Left ventricle myocardium superior (tissue), 1 donor: ENCODE measurements around the gene SPR. TPM values are rescaled to one million over a fixed set of nuclear protein-coding genes. Genes with fewer than 3 reads are reported as not detected.

ENCODE experiments used
- ATAC-seq: fragments of 200-7000 bp; cut with Tn5 transposase; one replicate; pipeline ENCODE4 v1.9.1; 2020; ENCODE audit warnings: mild to moderate bottlenecking, moderate library complexity
- DNase-seq: peaks from one replicate; pipeline ENCODE4 v3.0.0-alpha.2; 2020
- intact Hi-C: fragments of 100-400 bp; cut with micrococcal nuclease; formaldehyde crosslinking; loops from one replicate; pipeline ENCODE4 v1.11.0; 2022
- total RNA-seq: library from RNA; stranded (reverse); fragmentation: NEBNext Ultra II Directional; extraction: Animal tissue kit (Norgen Biotek cat#: 25700); gene quantifications from one replicate; pipeline ENCODE4 v1.2.1, GENCODE V29; 2021
- donor health status: DM: no; HTN: yes; CAD: no; lungs with severe emphysema.

The SPR gene
- total RNA-seq, 1 donor from 2014 or later, result 55.8 TPM

DNA sequence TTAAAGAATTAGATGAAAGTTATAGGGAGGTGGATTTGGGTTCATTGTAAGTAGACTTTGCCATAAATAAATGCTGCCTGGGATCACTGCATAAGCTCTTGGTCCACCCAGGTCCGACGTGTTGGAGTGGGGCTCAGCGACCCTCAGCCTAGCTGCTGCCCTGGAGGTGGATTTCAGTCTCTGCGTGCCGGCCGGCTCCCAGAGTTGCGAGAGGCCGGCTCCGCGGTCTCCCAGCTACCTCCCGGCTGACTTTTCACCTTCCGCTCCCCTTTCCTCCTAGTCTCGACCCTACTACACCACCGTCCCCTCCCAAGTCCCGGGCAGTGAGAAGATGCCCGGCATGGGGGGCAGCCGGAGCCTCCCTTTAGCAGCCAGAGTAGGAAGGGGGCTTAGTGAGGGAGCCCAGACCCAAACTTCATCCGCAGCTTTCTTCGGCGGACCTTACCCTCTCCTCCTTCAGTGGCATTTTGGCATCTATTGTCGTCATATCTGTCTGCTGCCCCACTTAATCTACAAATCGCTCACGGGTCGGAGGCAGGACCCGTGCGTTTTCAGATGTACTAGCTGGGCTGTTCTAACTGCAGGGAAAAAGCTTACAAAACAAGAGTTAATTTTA lies 38.2 kb downstream of the SPR start:
- intact Hi-C loops, result no loop called here
- ATAC-seq (no peak), DNase-seq (no peak)

GRCh38 chr2:72926368-72926767 lies 39.2 kb downstream of the SPR start:
- DNase-seq (no peak), ATAC-seq (no peak)
- intact Hi-C loops, result no loop called here

DNA sequence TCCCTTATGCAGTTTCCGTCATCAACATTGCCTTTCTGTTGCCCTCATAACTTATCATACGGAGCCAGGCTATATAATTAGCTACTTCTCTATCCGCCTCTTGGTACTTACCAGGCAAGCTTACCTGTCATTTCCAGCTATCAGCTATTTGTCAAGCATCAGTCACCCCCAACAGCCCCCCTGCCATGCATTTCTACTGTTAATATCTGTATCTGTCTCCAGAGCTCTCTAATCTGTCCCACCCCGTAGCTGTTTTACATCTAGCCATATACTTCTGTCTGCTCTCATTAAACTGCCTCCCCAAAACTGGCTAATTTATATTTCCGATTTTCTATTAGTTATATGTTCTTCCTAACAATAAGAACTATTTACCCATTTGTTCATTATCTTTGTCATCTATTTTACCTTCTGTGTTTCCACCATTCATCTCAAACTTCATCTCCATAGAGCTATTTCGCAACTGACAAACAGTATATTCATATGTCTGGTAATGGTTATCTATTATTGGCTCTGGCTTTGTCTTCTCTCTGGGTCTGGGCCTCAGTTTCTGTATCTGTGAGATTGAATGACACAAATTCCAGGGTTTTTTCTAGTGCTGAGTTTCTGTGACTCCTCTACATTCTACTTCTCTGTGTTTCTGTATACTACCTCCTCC lies 39.7 kb downstream of the SPR start:
- ATAC-seq (no peak), DNase-seq (no peak)
- intact Hi-C loops, result no loop called here

DNA sequence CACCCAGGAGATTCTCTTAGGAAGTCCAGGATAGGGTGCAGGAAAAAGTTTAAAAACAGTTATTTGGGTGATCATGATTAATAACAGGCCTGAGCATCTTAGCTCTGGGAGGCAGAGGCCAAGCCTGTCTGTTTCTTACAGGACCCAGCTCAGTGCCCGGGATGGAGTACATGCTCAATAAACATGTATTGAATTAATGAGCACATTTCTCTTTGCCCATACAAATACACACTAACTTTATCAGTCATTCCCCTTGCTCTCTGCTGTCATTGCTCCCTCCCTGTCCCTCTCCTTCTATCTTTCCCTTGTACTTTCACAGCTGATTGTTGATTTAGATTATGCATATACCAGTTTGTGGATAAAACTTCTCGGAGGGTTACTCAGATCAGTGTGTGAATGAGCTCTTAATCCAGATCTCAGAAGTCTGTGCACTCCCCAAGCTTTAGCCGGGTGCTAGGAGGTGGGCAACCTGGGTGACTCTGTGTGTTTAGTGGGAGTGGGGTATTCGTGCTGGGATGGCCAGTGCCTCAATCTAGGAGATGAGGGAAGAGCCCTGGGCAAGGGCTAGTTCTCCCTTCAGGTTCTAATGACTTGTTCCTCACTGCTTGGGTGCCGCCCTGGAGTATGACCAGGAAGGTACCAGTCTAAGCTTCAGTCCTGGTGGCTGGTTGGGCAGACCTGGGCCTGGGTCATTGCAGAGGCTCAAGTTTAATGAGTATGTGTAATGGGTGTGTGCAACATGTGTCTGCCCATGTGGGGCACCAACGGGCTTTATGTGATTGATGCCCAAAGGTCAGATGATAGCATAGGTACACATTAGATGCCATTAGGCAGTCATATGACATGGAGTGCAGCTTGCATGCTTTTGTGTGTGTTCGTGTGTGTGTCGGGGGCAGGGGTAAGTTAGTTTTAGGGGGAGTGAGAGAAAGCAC lies 40.7 kb downstream of the SPR start:
- DNase-seq (no peak), ATAC-seq (no peak)
- intact Hi-C loops, result no loop called here

- DNase-seq, result no peak
- intact Hi-C loops, result no loop called here
- ATAC-seq, result no peak
Observed at GRCh38 chr2:72929010-72929409, 41.8 kb downstream of the SPR start.

DNA sequence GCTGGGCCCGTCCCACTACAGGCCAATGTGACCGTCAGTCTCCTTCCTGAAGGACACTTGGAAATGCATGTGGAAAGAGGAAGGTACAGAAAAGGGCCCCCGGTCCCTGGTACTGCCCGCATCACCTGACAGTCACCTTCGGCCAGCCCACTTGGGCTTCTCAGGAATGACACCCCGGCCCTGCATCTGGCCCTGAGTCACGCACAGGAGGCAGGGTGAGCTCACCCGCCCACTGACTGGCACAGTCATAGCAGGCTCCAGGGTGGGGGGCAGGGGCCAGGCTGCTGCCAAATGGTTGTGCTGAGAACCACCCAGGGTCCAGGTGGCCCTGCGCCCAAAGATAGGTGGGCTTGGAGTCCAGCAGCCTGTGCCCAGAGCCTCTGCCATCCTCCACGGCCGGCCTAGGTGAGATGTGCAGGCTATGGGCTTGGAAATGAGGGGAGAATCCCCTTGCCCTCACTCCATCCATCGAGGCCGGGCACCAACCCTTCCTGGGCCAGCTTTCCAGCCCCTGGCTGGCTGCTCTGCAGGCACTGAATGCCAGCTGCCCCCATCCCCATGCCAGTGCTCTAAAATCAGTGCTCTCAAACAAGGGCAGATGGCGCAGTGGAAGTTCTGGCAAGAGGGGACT lies 44.2 kb downstream of the SPR start:
- intact Hi-C loops, result no loop called here
- no peak for ATAC-seq
- no peak for DNase-seq

DNA sequence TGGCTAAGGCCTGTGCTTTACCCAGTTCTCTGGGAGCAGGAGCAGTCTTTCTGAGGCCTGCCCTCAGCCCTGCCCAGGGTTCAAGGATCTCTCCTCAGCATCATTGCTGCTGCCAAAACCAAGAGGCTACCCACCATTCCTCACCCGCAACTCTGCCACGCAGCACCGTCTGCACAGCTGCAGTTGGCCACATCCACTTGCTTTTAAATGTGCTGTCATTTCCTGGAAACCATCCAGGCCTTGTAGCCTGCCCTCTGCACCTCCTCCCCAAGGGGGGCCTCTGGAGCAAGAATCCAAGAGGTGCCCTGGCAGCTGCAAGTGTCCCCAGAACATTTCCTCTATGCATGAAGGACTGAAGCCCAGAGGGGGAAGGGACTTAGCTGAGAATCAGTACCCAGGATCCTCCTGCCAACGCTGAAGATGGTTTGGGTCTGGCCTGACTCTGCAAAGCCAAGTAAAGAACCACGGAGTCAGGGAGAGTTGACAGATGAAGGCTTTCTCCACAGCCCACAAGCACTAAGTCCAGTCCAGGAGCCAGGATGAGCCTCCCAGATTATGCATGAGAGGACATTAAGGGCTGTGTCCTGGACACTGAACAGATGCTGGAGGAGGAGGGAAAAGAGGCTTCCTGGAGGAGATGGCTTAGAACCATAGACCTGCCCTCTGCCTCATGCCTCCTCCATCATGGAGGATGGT lies 45.0 kb downstream of the SPR start:
- no peak for DNase-seq
- ATAC-seq, result no peak

GRCh38 chr2:72932805-72933204 lies 45.6 kb downstream of the SPR start:
- DNase-seq, result no peak
- intact Hi-C loops, result no loop called here
- no peak for ATAC-seq

More for the DNA sequence above, 45.0 kb downstream of the SPR start:
- intact Hi-C loops, result no loop called here

GRCh38 chr2:72933207-72933606 lies 46.0 kb downstream of the SPR start:
- DNase-seq, result no peak
- ATAC-seq, result no peak
- intact Hi-C loops, result no loop called here

DNA sequence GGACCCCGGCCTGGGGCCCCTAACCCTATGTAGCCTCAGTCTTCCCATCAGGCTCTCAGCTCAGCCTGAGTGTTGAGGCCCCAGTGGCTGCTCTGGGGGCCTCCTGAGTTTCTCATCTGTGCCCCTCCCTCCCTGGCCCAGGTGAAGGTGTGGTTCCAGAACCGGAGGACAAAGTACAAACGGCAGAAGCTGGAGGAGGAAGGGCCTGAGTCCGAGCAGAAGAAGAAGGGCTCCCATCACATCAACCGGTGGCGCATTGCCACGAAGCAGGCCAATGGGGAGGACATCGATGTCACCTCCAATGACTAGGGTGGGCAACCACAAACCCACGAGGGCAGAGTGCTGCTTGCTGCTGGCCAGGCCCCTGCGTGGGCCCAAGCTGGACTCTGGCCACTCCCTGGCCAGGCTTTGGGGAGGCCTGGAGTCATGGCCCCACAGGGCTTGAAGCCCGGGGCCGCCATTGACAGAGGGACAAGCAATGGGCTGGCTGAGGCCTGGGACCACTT lies 46.5 kb downstream of the SPR start:
- DNase-seq (no peak), ATAC-seq (no peak)
- intact Hi-C loops, result no loop called here

DNA sequence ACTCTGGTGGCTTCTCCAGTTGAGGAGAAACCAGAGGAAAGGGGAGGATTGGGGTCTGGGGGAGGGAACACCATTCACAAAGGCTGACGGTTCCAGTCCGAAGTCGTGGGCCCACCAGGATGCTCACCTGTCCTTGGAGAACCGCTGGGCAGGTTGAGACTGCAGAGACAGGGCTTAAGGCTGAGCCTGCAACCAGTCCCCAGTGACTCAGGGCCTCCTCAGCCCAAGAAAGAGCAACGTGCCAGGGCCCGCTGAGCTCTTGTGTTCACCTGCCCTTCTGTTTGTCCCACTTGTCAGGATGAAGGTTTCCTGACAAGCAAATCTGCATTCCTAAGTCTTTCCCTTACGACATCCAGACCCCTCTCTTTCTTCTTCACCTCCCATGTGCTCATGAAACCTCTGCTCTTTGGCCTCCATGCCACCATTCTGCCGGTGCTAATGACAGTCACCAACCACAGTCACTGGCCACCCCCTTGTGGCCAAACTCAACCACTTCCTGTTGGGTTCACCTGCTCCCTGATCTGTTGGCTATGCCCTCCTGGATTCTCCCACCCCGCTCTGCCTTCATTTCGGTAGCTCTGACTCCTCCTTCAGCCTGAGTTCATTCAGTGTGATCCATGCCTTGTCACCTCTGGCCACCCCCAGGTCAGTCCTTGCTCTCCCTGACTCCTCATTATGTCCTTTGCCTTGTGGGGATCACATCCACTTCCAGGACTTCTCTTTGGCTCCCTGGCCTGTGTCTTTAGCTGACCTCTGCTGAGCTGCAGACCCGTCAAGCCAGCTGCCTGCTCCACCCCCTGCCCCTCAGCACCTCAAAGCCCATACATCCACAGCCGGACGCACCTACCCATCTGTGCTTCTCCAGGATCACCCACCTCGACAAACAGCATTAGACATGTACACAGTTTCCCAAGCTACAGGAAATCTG lies 47.7 kb downstream of the SPR start:
- intact Hi-C loops, result no loop called here
- ATAC-seq (no peak), DNase-seq (no peak)

- ATAC-seq, result no peak
Observed at GRCh38 chr2:72935611-72935957, 48.4 kb downstream of the SPR start.

GRCh38 chr2:72936660-72937355 lies 49.6 kb downstream of the SPR start:
- ATAC-seq, result no peak
- intact Hi-C loops, result no loop called here
- peak; percentile 19 for DNase-seq

More at GRCh38 chr2:72935611-72935957, 48.4 kb downstream of the SPR start:
- intact Hi-C loops, result no loop called here
- DNase-seq, result no peak

GRCh38 chr2:72937356-72937669 lies 50.1 kb downstream of the SPR start:
- DNase-seq (no peak), ATAC-seq (no peak)
- intact Hi-C loops, result no loop called here

- no peak for ATAC-seq
- intact Hi-C loops, result no loop called here
- DNase-seq, result no peak
Observed at GRCh38 chr2:72938455-72938854, 51.2 kb downstream of the SPR start.

- intact Hi-C loops, result no loop called here
- DNase-seq (no peak), ATAC-seq (no peak)
Observed at GRCh38 chr2:72940361-72940760, 53.2 kb downstream of the SPR start.

- DNase-seq (no peak), ATAC-seq (peak; percentile 47)
- intact Hi-C loops, result no loop called here
Observed at GRCh38 chr2:72940786-72941185, 53.6 kb downstream of the SPR start.
